Fibroblast of the aortic adventitia (primary cell): ENCODE measurements around the gene JAGN1. TPM values are rescaled to one million over a fixed set of nuclear protein-coding genes. Genes with fewer than 3 reads are reported as not detected.

Experiments
- DNase-seq: peaks from one replicate; pipeline ENCODE4 v3.0.0-alpha.2; 2010; ENCODE audit warnings: low read depth
- H3K4me3 ChIP-seq: 2 replicates; pipeline ENCODE4 v1.5.1; 2011; ENCODE audit warnings: low read depth, mild to moderate bottlenecking, control low read depth, low read length, moderate library complexity
- CTCF ChIP-seq: IDR thresholded peaks from 2 replicates; pipeline ENCODE4 v1.5.1; 2011; ENCODE audit warnings: mild to moderate bottlenecking, low read length, control low read depth, inconsistent platforms; ENCODE audit not compliant: insufficient read depth
- total RNA-seq: library from RNA; depleted of rRNA; stranded (reverse); fragments of >200 nt; gene quantifications from 2 replicates; pipeline ENCODE4 v1.2.3, GENCODE V29; 2012; ENCODE audit warnings: low replicate concordance

JAGN1 gene
- total RNA-seq, 1 donor: 25.8 TPM

DNA sequence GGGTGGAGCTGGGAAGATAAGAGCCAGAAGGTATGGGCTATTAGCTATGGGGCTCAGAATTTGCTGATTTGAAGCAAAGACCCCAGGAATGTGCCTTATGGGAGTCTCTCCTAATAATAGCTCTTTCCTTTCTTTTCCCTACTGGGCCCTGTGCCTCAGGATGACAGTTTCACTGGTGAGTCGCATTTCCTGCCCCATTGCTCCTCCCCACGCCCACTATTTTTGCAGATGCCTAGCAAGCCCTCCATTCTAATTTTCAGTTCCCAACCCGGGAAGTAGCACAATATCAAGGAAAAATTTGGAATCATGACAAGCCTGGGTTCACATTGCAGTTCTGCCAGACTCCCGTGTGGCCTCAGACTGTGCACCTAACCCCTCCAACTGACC lies 12.8 kb downstream of the JAGN1 start:
- TF ChIP-seq CTCF: no peak
- peak; percentile 48 for DNase-seq
- no peak overlapping the region for H3K4me3 ChIP-seq

DNA sequence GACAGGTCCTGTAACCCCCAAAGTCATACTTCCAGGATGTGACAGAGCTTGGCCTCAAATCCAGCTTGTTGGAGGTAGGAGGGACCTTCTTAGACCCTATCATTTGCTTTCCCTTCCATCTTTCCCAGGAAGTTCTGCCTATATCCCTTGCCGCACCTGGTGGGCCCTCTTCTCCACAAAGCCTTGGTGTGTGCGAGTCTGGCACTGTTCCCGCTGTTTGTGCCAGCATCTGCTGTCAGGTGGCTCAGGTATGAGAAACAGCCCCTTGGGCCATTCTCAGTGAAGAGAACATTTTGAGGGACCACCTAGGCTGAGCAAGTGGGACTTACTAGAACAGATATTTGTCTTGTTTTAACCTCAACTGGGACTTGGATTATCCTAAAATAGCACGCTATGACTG lies 13.5 kb downstream of the JAGN1 start:
- DNase-seq: no peak
- TF ChIP-seq CTCF: no peak
- H3K4me3 ChIP-seq: no peak overlapping the region

- DNase-seq: no peak
- H3K4me3 ChIP-seq: no peak overlapping the region
- no peak for TF ChIP-seq CTCF
These were observed 16.1 kb downstream of the JAGN1 start for GRCh38 chr3:9906480-9906879.

DNA sequence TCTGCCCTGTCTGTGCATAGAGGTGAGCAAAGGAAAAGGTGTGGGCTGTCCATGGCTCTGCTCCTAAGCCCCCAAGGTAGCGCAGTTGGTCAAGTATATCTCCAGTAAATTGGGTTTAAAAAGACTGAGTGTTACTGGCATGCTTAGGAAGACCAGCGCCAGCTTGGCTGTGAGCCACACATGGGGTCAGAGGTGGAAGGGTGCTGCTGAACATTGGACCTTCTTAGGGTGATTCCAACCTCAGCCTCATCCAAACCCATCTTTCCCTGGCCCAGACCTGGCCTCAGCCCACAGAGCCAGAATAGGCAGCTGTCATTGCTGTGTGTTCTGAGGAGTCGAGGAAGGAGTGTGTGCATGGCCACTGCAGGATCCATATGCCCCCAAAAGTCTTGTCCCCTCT lies 17.9 kb downstream of the JAGN1 start:
- no peak for TF ChIP-seq CTCF
- DNase-seq: no peak

DNA sequence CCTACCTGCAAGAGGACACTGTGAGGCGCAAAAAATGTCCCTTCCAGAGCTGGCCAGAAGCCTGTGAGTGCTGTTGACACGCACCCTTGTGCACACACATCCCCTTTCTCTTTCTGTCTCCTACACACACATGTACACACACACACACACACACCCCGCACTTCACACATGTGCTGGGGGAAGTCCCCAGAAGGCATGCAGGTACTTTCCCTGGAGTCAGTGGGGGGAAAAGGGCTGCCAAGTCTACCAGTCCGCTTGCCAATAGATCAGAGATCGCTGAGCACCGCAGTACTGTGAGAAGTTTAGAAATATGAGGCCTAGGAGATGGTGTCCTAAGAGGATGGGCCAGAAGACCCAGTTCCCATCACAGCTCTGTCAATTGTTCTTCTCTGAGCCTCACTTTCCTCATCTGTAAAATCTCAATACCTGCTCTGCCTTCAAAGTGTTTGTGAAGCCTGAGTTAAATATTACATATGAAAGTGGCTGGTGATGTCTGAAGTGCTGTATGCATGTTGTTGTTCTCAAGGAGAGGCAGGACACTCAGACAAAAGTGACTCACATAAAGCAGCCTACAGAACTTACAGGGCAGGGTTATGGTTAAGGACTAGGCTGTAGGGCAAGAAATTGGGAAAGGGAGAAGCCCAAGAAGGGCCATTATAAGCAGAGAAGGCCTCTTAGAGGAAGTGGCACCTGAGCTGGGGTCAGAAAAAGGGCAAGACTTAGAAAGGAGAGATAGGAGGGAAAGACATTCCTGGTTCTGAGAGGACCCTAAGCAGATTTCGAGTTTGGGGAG lies 19.0 kb downstream of the JAGN1 start:
- no peak overlapping the region for H3K4me3 ChIP-seq
- DNase-seq: no peak
- TF ChIP-seq CTCF: no peak

More for the DNA sequence above, 17.9 kb downstream of the JAGN1 start:
- no peak overlapping the region for H3K4me3 ChIP-seq

- H3K4me3 ChIP-seq: no peak overlapping the region
- no peak for TF ChIP-seq CTCF
- no peak for DNase-seq
These were observed 21.5 kb downstream of the JAGN1 start for GRCh38 chr3:9911863-9912262.
